ENCODE data around the gene SLC9B2.
A peak's percentile ranks its signal among the peaks of the same experiment; 100 is the strongest.

The SLC9B2 gene

DNA sequence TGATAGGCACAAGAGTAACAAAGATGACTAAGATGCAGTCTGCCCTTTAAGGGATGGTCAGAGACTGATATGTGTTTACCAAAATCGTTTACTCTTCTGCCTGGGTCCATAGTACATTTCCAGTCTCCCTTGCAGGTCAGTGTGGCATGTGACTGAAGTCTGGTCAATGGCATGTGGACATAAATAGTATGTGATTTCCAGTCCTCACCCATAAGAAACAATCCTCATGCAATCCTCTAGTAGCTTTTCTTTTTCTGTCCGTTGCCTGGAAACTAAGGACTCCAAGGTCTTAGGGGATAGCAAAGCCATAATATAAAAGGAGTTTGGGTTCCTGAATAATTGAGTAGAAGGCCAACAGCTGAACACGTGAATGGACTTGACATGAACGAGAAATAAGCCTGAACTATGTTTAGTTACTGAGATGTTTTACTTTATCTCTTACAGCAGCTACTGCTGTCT lies 1.1 kb downstream of the SLC9B2 start:
- DNase-seq: no peak

DNA sequence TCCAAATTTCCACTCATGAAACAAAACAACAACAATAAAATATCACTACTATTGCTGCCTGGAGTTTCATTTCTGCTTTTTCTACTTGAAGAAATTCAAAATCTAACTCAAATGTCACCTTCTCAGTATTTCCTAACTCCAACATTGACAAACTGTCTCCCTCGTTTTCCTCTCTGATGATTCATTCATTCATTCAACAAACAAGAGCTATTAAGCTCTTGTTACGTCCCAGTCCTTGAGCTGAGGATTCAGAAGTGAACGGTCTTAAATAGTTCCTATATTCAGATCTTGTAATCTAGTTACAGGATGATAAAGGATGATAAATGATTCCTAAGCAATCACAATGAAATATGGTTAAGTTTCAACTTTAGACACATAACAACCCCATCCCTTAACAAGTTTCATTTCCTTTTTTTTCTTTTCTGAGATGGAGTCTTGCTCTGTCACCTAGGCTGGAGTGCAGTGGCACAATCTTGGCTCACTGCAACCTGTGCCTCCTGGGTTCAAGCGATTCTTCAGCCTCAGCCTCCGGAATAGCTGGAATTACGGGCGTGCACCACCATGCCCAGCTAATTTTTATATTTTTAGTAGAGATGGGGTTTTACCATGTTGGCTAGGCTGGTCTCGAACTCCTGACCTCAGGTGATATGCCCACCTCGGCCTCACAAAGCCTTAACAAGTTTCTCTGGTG lies 1.7 kb downstream of the SLC9B2 start:
- DNase-seq: no peak

DNA sequence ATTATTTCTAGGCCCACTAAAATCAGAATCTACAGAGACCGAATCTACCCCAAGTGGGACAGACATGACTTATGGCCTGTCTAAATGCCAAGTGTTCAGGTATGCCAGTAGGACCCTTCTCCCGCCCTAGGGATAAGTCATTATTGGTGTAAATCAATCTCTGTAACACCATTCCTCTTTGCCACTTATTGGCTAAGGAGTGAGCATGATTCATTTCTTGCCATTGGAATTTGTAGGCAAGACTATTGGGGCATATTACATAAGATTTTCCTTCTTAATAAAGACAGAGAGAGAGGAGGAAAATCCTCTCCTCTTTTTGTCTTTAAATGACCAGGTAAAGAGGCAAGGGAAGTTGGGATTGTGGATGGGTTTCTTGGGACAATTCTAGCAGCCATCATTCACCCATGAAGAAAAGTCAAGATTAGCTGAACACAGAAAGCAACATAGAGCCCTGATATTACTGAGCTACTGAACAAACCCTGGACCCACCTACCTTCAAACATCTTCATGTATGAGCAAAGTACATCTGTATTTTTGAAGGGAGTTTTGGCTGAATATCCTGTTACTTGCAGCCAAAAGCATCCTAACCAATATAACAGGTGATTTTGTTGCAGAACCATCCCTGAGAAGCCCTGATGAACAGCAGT lies 2.6 kb downstream of the SLC9B2 start:
- no peak for DNase-seq

DNA sequence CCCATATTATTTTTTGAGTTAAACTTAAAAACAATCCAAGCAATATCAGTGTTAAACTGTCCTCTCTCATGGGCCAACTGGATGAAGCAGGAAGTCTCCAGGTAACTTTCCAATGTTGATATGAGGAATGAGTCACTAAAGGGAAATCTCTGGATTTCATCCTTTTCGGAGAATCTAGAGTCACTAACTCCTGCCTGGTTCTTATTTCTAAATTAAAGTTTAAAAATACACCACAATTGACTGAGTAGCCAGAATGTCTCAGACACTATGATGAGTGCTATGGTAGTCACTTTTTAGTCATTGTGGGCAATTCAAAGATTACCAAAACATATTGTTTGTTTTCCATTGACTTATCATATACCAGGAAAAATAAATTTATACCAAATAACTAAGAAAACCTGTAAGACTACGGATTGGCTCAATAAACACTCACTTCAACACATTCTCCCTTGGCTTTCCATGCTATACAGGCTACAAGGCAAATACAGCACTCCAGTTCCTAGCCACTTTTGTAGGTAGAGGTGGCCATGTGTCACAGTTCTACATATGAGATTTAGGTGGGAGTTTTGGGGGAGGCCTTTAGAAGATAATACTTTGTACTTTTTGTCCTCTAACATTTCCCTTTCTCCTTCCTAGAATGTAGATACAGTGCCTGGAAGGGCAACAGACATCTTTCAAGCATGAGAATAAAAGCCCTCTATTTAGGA lies 8.6 kb downstream of the SLC9B2 start:
- DNase-seq: no peak

DNA sequence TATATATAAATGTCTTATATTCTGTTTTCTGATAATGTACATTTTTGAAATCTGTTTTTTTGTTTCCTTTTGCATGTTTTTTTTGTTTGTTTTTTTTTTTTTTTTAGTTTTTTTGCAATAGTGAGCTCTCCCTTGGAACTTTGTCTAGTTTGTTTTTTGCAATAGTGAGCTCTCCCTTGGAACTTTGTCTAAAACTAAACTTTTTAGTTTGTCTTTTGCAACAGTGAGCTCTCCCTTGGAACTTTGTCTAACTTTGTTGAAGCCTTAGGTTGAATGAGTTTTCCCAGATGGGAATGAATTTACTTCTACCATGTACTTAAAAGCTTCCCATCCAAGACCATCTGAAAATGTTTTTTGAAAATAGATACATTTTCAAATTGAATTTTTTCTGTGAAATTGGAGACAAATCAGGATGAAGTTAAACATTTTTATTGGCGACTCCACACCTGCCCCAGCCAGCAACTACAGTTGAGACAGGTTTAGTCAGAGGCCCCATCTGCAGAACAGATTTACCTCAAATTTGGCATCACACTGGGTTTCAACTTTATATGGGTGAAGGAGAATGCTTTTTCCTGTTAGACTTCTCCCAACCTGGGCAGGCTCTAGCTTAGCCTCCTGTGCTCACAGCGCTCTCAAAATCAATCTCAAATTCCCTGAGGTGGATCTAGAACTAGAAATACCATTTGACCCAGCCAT lies 16.0 kb downstream of the SLC9B2 start:
- no peak for DNase-seq

DNA sequence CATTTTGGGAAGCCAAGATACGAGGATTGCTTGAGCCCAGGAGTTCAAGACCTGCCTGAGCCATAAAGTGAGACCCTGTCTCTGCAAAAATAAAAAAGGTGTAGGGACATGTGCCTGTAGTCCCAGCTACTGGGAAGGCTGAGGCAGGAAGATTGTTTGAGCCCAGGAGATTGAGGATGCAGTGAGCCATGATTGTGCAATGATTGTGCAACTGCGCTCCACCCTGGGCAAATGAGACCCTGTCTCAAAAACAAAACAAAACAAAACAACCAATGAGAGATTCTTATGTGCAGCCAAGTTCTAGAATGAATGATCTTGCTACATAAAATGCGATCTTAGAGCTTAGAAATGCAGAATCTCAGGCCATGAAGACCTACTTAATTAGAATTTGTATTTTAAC lies 22.5 kb downstream of the SLC9B2 start:
- DNase-seq: no peak

DNA sequence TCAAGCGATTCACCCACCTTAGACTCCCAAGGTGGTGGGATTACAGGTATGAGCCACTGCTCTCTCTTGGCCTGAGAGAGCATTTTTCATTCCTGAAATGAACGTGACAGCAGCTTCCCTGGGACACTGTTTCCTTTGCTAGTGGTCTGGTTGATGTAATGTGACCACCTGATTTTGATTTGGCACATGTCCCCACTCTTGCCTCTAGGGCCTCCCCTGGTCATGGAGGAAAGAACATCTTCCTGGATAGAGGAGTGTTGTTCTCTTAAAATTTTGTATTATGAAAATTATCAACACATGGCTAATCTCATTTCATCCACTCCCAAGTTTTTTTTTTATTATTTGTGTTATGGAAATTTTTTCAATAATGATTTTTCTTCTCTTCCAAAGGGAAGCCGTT lies 23.8 kb downstream of the SLC9B2 start:
- no peak for DNase-seq

DNA sequence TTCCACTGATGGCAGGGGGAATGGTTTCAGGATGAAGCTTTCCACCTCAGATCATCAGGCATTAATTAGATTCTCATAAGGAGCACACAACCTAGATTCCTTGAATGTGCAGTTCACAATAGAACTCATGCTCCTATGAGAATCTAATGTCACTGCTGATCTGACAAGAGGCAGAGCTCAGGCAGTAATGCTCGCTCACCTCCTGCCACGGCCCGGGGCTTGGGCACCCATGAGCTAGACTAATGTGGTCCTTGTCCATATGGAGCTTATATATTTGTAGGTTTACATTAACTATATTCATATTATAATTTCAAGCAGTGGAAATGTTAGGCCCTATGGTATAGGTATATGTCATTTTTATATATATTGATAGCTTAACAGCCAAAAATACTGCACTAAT lies 24.4 kb downstream of the SLC9B2 start:
- DNase-seq: no peak

DNA sequence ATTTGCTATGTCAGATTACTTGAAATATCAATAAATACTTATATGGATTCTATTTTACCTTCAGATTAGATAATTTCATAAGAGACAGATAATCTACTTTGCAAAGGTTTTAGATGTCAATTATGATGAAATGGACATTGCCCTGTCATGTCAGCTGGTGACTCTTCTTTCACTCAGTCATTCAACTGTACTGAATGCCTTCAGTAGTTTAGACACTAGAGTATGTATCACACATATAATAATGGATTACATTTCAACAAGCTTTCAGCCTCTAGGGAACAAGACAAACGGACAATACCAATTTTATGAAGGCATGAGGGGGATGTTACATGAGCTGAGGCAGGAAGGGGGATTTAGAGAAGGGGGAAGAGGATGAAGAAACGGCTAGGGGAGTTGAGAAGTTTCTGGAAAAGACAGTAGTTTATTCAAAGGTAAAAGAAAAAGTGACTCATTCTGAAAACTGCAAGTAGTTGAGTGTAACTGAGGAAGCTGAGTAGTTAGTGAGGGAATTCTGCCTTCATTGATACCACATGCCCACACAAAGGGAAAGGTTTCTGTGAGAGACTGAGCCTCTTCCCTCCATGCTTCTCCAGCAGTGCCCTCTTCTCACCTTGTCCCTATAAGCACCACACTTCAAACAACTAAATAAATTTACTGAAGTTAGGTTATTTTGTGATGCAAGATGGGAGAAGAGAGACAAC lies 25.7 kb downstream of the SLC9B2 start:
- no peak for DNase-seq

DNA sequence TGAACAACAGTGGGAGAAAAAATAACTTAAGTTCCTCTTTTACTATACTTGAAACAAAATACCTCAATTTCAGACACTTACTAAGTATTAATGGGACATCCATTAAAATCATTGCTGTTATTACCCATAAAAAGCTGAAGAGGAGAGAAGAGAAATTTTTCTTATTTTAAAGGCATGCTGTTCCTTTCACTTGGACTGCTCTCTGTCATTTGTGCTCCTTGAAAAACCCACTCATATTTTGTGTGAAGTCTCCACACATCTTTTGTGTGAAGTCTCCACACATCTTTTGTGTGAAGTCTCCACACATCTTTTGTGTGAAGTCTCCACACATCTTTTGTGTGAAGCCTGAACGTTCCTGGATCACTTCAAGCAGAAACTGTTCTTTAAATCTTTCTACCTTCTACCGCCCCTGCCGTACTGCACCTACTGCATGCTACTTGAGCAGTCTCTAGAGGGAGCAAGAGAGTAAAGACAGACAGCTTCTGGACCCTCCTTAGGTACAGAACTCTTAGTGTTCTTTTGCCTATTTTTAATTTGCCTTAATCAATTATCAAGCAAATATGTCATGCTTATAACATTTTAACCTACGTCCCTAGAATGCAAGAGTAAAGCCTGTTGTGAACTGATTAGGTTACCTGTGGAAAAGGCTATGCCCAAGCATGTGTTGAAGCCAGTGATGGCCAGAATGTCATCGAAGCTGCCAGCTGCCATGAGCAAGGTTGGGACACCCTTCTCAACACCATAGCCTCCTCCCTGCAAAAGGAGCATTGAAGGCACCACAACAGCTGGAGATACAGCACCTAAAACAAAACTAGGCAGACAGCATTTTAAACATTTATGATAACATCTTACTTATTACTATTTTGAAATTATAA lies 29.9 kb downstream of the SLC9B2 start:
- peak; percentile 22 for DNase-seq

DNA sequence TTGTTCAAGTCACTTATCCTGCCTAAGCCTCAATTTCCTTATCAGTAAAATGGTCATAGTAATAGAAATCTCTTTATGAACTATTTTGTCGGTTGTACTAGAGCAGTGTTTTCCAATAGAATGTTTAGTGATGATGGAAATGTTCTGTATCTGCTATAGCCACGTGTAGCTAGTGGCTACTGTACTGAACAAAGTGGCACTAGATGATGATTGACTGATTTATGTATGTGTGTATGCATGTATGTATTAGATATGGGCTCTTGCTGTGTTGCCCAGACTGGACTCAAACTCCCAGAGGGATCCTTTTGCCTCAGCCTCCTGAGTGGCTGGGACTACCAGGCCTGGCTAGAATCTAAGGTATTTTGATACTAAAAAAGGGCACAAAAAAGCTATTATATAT lies 32.4 kb downstream of the SLC9B2 start:
- no peak for DNase-seq

DNA sequence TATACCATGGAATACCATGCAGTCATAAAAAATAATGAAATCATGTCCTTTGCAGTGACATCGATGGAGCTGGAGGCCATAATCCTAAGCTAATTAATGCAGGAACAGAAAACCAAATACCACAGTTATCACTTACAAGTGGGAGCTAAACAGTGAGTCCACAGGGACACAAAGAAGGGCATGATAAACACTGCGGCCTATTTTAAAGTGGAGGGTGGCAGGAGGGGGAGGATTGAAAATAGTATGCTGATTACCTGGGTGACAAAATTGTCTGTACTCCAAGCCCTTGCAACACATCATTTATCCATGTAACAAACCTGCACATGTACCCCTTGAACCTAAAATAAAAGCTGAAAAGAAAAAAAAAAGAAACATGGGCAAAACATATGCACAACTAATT lies 40.4 kb downstream of the SLC9B2 start:
- DNase-seq: no peak

DNA sequence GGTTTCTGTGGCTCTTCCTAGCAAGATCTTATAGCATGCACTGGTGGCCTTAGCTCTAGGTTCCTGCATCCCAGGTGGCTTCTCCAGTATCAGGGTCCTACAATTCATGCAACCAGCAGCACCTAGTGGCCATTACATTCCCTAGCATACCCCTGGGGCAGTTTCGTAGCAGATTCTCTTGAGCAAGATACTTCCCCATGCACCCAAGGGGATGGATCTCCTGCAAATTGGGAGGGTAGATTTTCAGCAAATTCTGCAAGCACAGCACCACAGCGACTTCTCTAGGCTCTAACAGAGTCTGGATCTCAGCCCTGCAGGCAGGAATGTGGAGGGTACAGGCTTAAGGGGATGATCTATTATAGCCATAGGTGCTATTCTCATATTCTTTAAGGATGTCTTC lies 44.0 kb downstream of the SLC9B2 start:
- DNase-seq: no peak

DNA sequence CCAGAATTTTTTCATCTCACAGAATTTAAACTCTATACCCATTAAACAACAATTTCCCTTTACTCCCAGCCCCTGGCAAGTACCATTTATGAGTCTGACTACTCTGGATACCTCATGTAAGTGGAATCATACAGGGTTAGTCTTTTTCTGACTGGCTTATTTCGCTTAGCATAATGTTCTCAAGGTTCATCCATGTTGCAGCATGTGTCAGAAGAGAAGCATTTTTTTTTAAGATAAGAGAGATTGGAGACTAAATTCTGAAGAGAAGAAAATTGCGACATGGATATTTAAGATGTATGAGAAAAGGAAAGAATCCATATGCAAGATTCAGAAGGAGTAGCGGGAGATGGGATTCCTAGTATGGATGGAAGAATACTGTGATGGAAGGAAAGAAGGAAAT lies 45.8 kb downstream of the SLC9B2 start:
- DNase-seq: no peak

DNA sequence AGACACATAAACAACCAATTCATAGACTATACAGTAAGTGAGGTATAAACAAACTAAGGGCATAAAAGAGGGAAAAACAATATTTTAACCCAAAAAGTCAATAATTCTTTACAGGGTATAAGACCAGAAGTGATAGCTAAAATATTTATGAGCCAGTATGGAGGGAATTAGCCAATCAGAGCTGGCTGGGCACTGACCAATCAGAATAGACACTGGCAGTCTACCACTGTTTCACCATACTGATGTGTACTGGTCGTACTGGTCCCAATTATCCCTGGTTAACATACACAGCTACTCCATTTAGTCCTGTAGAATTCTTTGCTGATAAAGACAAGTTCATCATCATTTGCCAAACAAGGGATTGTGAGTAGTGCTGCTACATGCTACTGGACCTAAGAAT lies 47.3 kb downstream of the SLC9B2 start:
- no peak for DNase-seq

DNA sequence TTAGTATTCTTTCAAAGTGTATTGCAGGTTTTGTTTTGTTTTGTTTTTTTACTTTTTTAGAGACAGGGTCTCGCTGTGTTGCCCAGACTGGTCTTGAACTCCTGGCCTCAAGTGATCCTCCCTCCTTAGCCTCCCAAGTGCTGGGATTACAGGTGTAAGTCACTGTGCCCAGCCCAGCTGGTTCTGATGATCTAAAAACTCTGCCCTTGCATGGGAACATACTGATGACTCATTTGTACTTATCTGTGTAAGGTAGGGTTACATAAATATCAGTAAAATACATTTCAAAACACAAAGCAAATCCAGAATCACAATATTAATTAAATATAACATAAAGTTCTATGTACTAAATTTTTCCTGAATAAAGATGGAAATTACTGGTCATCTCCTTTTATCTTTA lies 49.7 kb downstream of the SLC9B2 start:
- no peak for DNase-seq

DNA sequence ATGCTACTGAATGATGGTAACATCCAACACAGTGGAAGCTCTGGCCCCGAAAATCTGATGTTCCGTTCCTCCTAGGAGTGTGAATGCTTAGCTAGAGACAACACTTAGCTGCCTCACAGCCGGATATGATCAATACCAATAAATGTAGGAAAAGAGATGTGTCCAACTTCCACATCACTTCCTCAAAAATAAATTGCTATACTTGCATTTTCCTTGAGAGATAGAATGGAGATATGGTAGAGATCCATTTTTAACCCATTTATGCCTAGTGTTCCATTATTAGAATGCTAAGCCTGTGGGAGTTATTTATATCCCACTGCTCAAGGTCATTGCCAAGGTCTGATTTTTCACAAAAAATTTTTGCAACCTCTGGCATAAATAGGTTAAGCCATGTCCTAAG lies 51.6 kb downstream of the SLC9B2 start:
- DNase-seq: no peak

DNA sequence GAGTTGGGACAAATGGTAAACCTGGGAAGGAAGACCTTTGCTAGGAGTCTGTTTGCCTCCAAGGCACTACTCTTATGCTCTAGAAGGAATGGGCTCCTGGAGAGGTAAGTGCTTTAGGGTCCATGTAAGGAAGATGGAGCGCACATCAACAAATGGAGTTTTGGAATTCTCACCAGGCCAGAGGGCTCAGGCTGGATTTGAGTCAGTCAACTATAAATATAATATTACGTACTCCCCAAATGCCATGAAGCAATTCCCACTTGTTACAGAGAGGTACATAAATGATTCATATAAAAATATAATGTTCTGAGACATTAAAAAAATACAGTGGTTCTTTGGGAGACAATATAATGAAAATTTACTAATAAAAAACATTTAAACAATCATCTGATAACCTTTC lies 55.4 kb downstream of the SLC9B2 start:
- no peak for DNase-seq

DNA sequence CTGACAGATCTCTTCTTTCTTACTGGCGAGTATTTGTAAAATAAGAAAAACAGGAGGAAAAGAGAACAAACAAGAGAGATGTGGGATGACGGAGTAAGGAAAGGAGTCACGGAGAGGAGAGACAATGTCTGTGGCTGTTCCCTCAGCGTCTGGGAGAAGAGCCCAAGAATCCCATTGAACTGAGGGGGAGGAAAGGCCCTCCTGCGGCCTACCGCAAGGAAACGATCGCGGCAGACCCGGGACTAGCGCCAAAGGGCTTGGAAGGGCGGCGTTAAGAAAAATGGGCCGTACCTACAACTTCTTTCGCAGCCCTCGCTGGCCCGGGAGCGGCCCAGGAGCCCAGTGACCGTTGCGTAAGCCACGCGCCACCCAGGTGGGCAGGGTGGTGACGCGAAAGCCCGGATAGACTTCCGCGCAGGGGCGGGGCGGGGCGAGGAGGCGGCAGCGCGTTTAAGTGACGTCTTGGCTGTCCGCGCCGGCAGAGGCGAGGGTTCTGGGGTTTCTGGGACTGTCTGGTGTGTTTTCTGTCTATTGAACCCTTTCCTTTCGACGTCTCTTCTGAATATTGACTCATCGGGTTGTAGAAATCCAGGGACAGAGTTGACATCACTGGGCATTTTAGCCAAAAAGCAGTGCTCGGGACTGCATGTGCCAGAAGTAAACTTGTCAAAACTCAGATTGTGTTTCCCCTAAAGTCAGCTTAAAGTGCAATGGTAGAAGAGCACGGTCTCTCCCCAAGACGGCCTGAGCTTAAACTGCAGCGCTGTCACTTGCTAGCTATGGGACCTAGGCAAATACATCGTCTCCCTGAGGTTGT lies 57.0 kb downstream of the SLC9B2 start, which contains the start of gene SLC9B1:
Gene SLC9B1 (minus strand): TSS at position 398 of the 817 bp plus-strand sequence. CDS start 27,994 bp downstream, outside the sequence.
- peak; percentile 95 for DNase-seq

DNA sequence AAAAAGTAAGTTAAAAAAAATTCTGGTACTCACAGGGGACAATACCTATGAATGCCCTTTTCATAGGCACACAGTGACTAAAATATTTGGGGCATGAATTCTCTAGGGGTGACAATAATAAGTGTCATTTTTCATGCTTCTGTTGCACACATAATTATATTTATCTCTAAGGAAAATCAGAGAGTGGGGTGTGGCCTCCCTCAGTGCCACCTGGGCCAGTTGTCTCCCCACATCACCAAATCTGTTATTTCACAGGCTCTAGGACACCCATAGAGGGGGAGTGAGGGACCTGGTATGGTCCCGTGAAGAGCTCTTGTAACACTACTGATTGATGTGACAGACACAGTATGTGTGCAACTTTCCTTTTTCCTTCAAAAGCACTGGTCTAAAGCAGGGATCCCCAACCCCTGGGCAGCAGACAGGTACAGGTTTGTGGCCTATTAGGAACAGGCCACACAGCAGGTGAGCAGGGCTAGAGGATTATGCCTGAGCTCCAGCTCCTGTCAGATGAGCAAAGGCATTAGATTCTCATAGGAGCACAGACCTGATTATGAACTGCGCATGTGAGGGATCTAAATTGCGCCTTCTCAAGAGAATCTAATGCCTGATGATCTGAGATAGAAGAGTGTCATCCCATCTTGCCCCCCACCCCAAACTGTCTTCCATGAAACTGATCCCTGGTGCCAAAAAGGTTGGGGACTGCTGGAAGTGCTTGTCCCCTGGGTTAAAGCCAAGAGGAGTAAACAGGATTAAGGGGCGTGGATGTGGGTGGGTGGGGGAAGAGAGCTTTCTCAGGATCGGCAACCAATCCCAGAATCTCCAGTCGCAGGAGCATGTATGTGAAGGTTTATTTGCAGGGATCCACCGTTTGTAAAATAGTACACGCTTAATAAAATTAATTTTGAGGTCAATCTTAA lies 57.9 kb downstream of the SLC9B2 start:
- no peak for DNase-seq

Data from activated naive CD4-positive, alpha-beta T cell treated with Interleukin-2 at 50 U/mL for 16 hours (primary cell).